Activated T-cell treated with anti-CD3 and anti-CD28 coated beads for 4 hours (primary cell): Measurements from ENCODE around the gene VPS37B.

Experiments used
- DNase-seq: peaks from one replicate; pipeline ENCODE4 v3.0.0-alpha.2; 2020

The VPS37B gene

GRCh38 chr12:122864894-122865253 lies 31.1 kb downstream of the VPS37B start:
- DNase-seq: no peak

GRCh38 chr12:122862872-122863701 lies 32.8 kb downstream of the VPS37B start:
- DNase-seq: no peak

GRCh38 chr12:122862110-122862634 lies 33.8 kb downstream of the VPS37B start:
- DNase-seq: no peak

GRCh38 chr12:122861587-122861970 lies 34.3 kb downstream of the VPS37B start:
- DNase-seq: no peak

GRCh38 chr12:122860854-122861586 lies 34.9 kb downstream of the VPS37B start:
- no peak for DNase-seq

- peak; percentile 73 for DNase-seq
Measured at GRCh38 chr12:122860040-122860853, 35.7 kb downstream of the VPS37B start.

- no peak for DNase-seq
Measured at GRCh38 chr12:122859303-122860039, 36.5 kb downstream of the VPS37B start.

GRCh38 chr12:122858591-122859302 lies 37.2 kb downstream of the VPS37B start:
- DNase-seq: no peak

GRCh38 chr12:122858171-122858570 lies 37.8 kb downstream of the VPS37B start:
- DNase-seq: no peak

GRCh38 chr12:122856999-122857671 lies 38.8 kb downstream of the VPS37B start:
- no peak for DNase-seq

- DNase-seq: no peak
Measured at GRCh38 chr12:122855928-122856831, 39.7 kb downstream of the VPS37B start.

GRCh38 chr12:122855071-122855829 lies 40.7 kb downstream of the VPS37B start:
- DNase-seq: no peak

- no peak for DNase-seq
Measured at GRCh38 chr12:122854554-122854953, 41.4 kb downstream of the VPS37B start.

GRCh38 chr12:122853582-122854245 lies 42.2 kb downstream of the VPS37B start:
- no peak for DNase-seq

- DNase-seq: no peak
Measured at GRCh38 chr12:122852336-122853275, 43.3 kb downstream of the VPS37B start.

- no peak for DNase-seq
Measured at GRCh38 chr12:122851820-122852219, 44.1 kb downstream of the VPS37B start.

GRCh38 chr12:122850695-122851350 lies 45.1 kb downstream of the VPS37B start:
- no peak for DNase-seq
